ENCODE measurements around the gene MTMR4. TPM values are rescaled to one million over a fixed set of nuclear protein-coding genes. Genes with fewer than 3 reads are reported as not detected.
A peak's percentile ranks its signal among the peaks of the same experiment; 100 is the strongest.

Gene MTMR4
- total RNA-seq, 1 donor, result 18.2 TPM

GRCh38 chr17:58531661-58532554, 17.5 kb upstream of the MTMR4 start:
- Histone ChIP-seq H3K9me3 (ENCODE audit: low read depth, low read length) (no peaks in the 10 kb centered on the region), H3K4me1 (ENCODE audit: insufficient read depth, low read length) (peaks cover 40% of the 10 kb centered on the region), H3K27me3 (ENCODE audit: insufficient read depth, low read length) (peaks cover 17% of the 10 kb centered on the region), H3K4me3 (ENCODE audit: low read length) (peak overlapping the region; percentile 31)

GRCh38 chr17:58531122-58531521, 16.7 kb upstream of the MTMR4 start:
- H3K27me3 ChIP-seq (ENCODE audit: insufficient read depth, low read length), result peaks cover 17% of the 10 kb centered on the region

GRCh38 chr17:58530655-58531054, 16.2 kb upstream of the MTMR4 start:
- Histone ChIP-seq H3K9me3 (ENCODE audit: low read depth, low read length) (no peaks in the 10 kb centered on the region), H3K4me1 (ENCODE audit: insufficient read depth, low read length) (peaks cover 41% of the 10 kb centered on the region), H3K4me3 (ENCODE audit: low read length) (no peak overlapping the region), H3K27me3 (ENCODE audit: insufficient read depth, low read length) (peaks cover 17% of the 10 kb centered on the region)

More at GRCh38 chr17:58531122-58531521, 16.7 kb upstream of the MTMR4 start:
- H3K9me3 ChIP-seq (ENCODE audit: low read depth, low read length), result no peaks in the 10 kb centered on the region
- no peak overlapping the region for H3K4me3 ChIP-seq (ENCODE audit: low read length)
- H3K4me1 ChIP-seq (ENCODE audit: insufficient read depth, low read length), result peaks cover 44% of the 10 kb centered on the region

- H3K27me3 ChIP-seq (ENCODE audit: insufficient read depth, low read length), result peaks cover 17% of the 10 kb centered on the region
- no peaks in the 10 kb centered on the region for H3K9me3 ChIP-seq (ENCODE audit: low read depth, low read length)
Observed at GRCh38 chr17:58529275-58529674, 14.8 kb upstream of the MTMR4 start.

GRCh38 chr17:58528443-58528842, 14.0 kb upstream of the MTMR4 start:
- Histone ChIP-seq H3K4me3 (ENCODE audit: low read length) (no peak overlapping the region), H3K9me3 (ENCODE audit: low read depth, low read length) (no peaks in the 10 kb centered on the region), H3K4me1 (ENCODE audit: insufficient read depth, low read length) (peaks cover 19% of the 10 kb centered on the region), H3K27me3 (ENCODE audit: insufficient read depth, low read length) (peaks cover 17% of the 10 kb centered on the region)

More at GRCh38 chr17:58529275-58529674, 14.8 kb upstream of the MTMR4 start:
- H3K4me3 ChIP-seq (ENCODE audit: low read length), result no peak overlapping the region
- peaks cover 28% of the 10 kb centered on the region for H3K4me1 ChIP-seq (ENCODE audit: insufficient read depth, low read length)

- Histone ChIP-seq H3K4me1 (ENCODE audit: insufficient read depth, low read length) (peaks cover 17% of the 10 kb centered on the region), H3K9me3 (ENCODE audit: low read depth, low read length) (no peaks in the 10 kb centered on the region), H3K27me3 (ENCODE audit: insufficient read depth, low read length) (peaks cover 17% of the 10 kb centered on the region), H3K4me3 (ENCODE audit: low read length) (no peak overlapping the region)
Observed at GRCh38 chr17:58527949-58528348, 13.5 kb upstream of the MTMR4 start.

- Histone ChIP-seq H3K27me3 (ENCODE audit: insufficient read depth, low read length) (peaks cover 13% of the 10 kb centered on the region), H3K9me3 (ENCODE audit: low read depth, low read length) (no peaks in the 10 kb centered on the region), H3K4me3 (ENCODE audit: low read length) (no peak overlapping the region), H3K4me1 (ENCODE audit: insufficient read depth, low read length) (peaks cover 13% of the 10 kb centered on the region)
Observed at GRCh38 chr17:58527306-58527705, 12.9 kb upstream of the MTMR4 start.

- peaks cover 11% of the 10 kb centered on the region for H3K4me1 ChIP-seq (ENCODE audit: insufficient read depth, low read length)
- no peak overlapping the region for H3K4me3 ChIP-seq (ENCODE audit: low read length)
- H3K27me3 ChIP-seq (ENCODE audit: insufficient read depth, low read length), result no peaks in the 10 kb centered on the region
- no peaks in the 10 kb centered on the region for H3K9me3 ChIP-seq (ENCODE audit: low read depth, low read length)
Observed at GRCh38 chr17:58525239-58525638, 10.8 kb upstream of the MTMR4 start.

- H3K27me3 ChIP-seq (ENCODE audit: insufficient read depth, low read length), result no peaks in the 10 kb centered on the region
- H3K4me3 ChIP-seq (ENCODE audit: low read length), result no peak overlapping the region
- H3K9me3 ChIP-seq (ENCODE audit: low read depth, low read length), result no peaks in the 10 kb centered on the region
- H3K4me1 ChIP-seq (ENCODE audit: insufficient read depth, low read length), result peaks cover 29% of the 10 kb centered on the region
Observed at GRCh38 chr17:58521680-58522079, 7.2 kb upstream of the MTMR4 start.

- H3K9me3 ChIP-seq (ENCODE audit: low read depth, low read length), result no peaks in the 10 kb centered on the region
- H3K27me3 ChIP-seq (ENCODE audit: insufficient read depth, low read length), result no peaks in the 10 kb centered on the region
- H3K4me3 ChIP-seq (ENCODE audit: low read length), result no peak overlapping the region
- peaks cover 33% of the 10 kb centered on the region for H3K4me1 ChIP-seq (ENCODE audit: insufficient read depth, low read length)
Observed at GRCh38 chr17:58520843-58521430, 6.5 kb upstream of the MTMR4 start.

- peaks cover 56% of the 10 kb centered on the region for H3K4me1 ChIP-seq (ENCODE audit: insufficient read depth, low read length)
- peak overlapping the region; percentile 98 for H3K4me3 ChIP-seq (ENCODE audit: low read length)
- H3K9me3 ChIP-seq (ENCODE audit: low read depth, low read length), result no peaks in the 10 kb centered on the region
Observed at GRCh38 chr17:58517928-58518609, 3.6 kb upstream of the MTMR4 start.

GRCh38 chr17:58517378-58517927, 3.0 kb upstream of the MTMR4 start:
- H3K4me1 ChIP-seq (ENCODE audit: insufficient read depth, low read length), result peaks cover 59% of the 10 kb centered on the region
- peak overlapping the region; percentile 98 for H3K4me3 ChIP-seq (ENCODE audit: low read length)
- H3K27me3 ChIP-seq (ENCODE audit: insufficient read depth, low read length), result no peaks in the 10 kb centered on the region
- H3K9me3 ChIP-seq (ENCODE audit: low read depth, low read length), result no peaks in the 10 kb centered on the region

More at GRCh38 chr17:58517928-58518609, 3.6 kb upstream of the MTMR4 start:
- H3K27me3 ChIP-seq (ENCODE audit: insufficient read depth, low read length), result no peaks in the 10 kb centered on the region

- peaks cover 59% of the 10 kb centered on the region for H3K4me1 ChIP-seq (ENCODE audit: insufficient read depth, low read length)
- no peaks in the 10 kb centered on the region for H3K27me3 ChIP-seq (ENCODE audit: insufficient read depth, low read length)
- H3K4me3 ChIP-seq (ENCODE audit: low read length), result peak overlapping the region; percentile 98
- H3K9me3 ChIP-seq (ENCODE audit: low read depth, low read length), result no peaks in the 10 kb centered on the region
Observed at GRCh38 chr17:58516644-58517377, 2.4 kb upstream of the MTMR4 start.

- peaks cover 58% of the 10 kb centered on the region for H3K4me1 ChIP-seq (ENCODE audit: insufficient read depth, low read length)
- H3K27me3 ChIP-seq (ENCODE audit: insufficient read depth, low read length), result no peaks in the 10 kb centered on the region
- H3K4me3 ChIP-seq (ENCODE audit: low read length), result no peak overlapping the region
- H3K9me3 ChIP-seq (ENCODE audit: low read depth, low read length), result no peaks in the 10 kb centered on the region
Observed at GRCh38 chr17:58515286-58515685, 848 bp upstream of the MTMR4 start.
